ENCODE measurements around the gene C5orf46. TPM values are rescaled to one million over a fixed set of nuclear protein-coding genes. Genes with fewer than 3 reads are reported as not detected.
"Not testable (repeated sequence)": the region's sequence is repeated elsewhere in the genome, so short reads cannot be mapped to it uniquely, and the experiment has no call there.

The C5orf46 gene
- not detected in 2 replicates for total RNA-seq

GRCh38 chr5:147906326-147907095 lies at the start of gene C5orf46:
TSS of gene C5orf46 (minus strand) at chr5:147906538. CDS start at chr5:147906501, 37 bp downstream.
- DNase-seq (ENCODE audit: insufficient read length, low spot score, missing footprints): no peak
- H3K36me3 ChIP-seq (ENCODE audit: insufficient read depth, low read length): no peaks in the 10 kb centered on the region
- peak within 1 kb of the TSS; percentile 17 for H2AFZ ChIP-seq (ENCODE audit: low read length)
- H3K4me2 ChIP-seq (ENCODE audit: insufficient read depth, low read length): peak within 1 kb of the TSS; percentile 25
- H3K4me3 ChIP-seq (ENCODE audit: insufficient read depth, low read length): peak within 1 kb of the TSS; percentile 11
- H3K4me1 ChIP-seq (ENCODE audit: insufficient read depth, low read length): peaks cover 4% of the 10 kb centered on the region
- H3K9me3 ChIP-seq (ENCODE audit: low read depth, low read length): no peaks in the 10 kb centered on the region
- no peaks in the 10 kb centered on the region for H3K27me3 ChIP-seq (ENCODE audit: insufficient read depth, low read length)
- no peaks in the 10 kb centered on the region for H3K79me2 ChIP-seq (ENCODE audit: insufficient read depth, low read length)
- peak within 1 kb of the TSS; percentile 37 for H3K27ac ChIP-seq (ENCODE audit: low read depth, low read length)
- H4K20me1 ChIP-seq (ENCODE audit: insufficient read depth, low read length): no peaks in the 10 kb centered on the region
- no peak for TF ChIP-seq CTCF (IDR thresholded peaks at IDR 0.05; ENCODE audit: extremely low read depth, low read depth, low read length)

GRCh38 chr5:147954971-147955370 lies 48.6 kb upstream of the C5orf46 start:
- Histone ChIP-seq H2AFZ (ENCODE audit: low read length) (no peak overlapping the region), H3K4me2 (ENCODE audit: insufficient read depth, low read length) (no peak overlapping the region), H3K4me3 (ENCODE audit: insufficient read depth, low read length) (no peak overlapping the region), H3K27ac (ENCODE audit: low read depth, low read length) (no peak overlapping the region), H3K4me1 (ENCODE audit: insufficient read depth, low read length) (no peaks in the 10 kb centered on the region), H3K9me3 (ENCODE audit: low read depth, low read length) (no peaks in the 10 kb centered on the region), H4K20me1 (ENCODE audit: insufficient read depth, low read length) (no peaks in the 10 kb centered on the region), H3K36me3 (ENCODE audit: insufficient read depth, low read length) (no peaks in the 10 kb centered on the region), H3K79me2 (ENCODE audit: insufficient read depth, low read length) (no peaks in the 10 kb centered on the region), H3K27me3 (ENCODE audit: insufficient read depth, low read length) (no peaks in the 10 kb centered on the region)
- no peak for TF ChIP-seq CTCF (IDR thresholded peaks at IDR 0.05; ENCODE audit: extremely low read depth, low read depth, low read length)
- DNase-seq (ENCODE audit: insufficient read length, low spot score, missing footprints): no peak

- Histone ChIP-seq H3K27me3 (ENCODE audit: insufficient read depth, low read length) (no peaks in the 10 kb centered on the region), H3K9me3 (ENCODE audit: low read depth, low read length) (no peaks in the 10 kb centered on the region), H3K79me2 (ENCODE audit: insufficient read depth, low read length) (no peaks in the 10 kb centered on the region), H3K4me1 (ENCODE audit: insufficient read depth, low read length) (no peaks in the 10 kb centered on the region), H4K20me1 (ENCODE audit: insufficient read depth, low read length) (no peaks in the 10 kb centered on the region), H3K4me2 (ENCODE audit: insufficient read depth, low read length) (no peak overlapping the region), H3K4me3 (ENCODE audit: insufficient read depth, low read length) (no peak overlapping the region), H3K36me3 (ENCODE audit: insufficient read depth, low read length) (no peaks in the 10 kb centered on the region), H3K27ac (ENCODE audit: low read depth, low read length) (no peak overlapping the region), H2AFZ (ENCODE audit: low read length) (no peak overlapping the region)
- DNase-seq (ENCODE audit: insufficient read length, low spot score, missing footprints): peak; percentile 56
- peak; percentile 60 for TF ChIP-seq CTCF (IDR thresholded peaks at IDR 0.05; ENCODE audit: extremely low read depth, low read depth, low read length)
Measured at GRCh38 chr5:147949711-147950573, 43.6 kb upstream of the C5orf46 start.

GRCh38 chr5:147946658-147947274 lies 40.4 kb upstream of the C5orf46 start:
- H3K9me3 ChIP-seq (ENCODE audit: low read depth, low read length); H3K79me2 ChIP-seq (ENCODE audit: insufficient read depth, low read length); H3K27ac ChIP-seq (ENCODE audit: low read depth, low read length); H3K4me1 ChIP-seq (ENCODE audit: insufficient read depth, low read length); DNase-seq (ENCODE audit: insufficient read length, low spot score, missing footprints); H3K36me3 ChIP-seq (ENCODE audit: insufficient read depth, low read length); H2AFZ ChIP-seq (ENCODE audit: low read length); H4K20me1 ChIP-seq (ENCODE audit: insufficient read depth, low read length); H3K4me2 ChIP-seq (ENCODE audit: insufficient read depth, low read length); H3K4me3 ChIP-seq (ENCODE audit: insufficient read depth, low read length); H3K27me3 ChIP-seq (ENCODE audit: insufficient read depth, low read length): not testable (repeated sequence)
